CD14-positive monocyte (primary cell): ENCODE data around the gene SH3BP4. TPM values are rescaled to one million over a fixed set of nuclear protein-coding genes. Genes with fewer than 3 reads are reported as not detected.

ENCODE experiments used
- DNase-seq, 3 donors: peaks; one replicate each; pipeline ENCODE4 v3.0.0-alpha.2; 2011 to 2022
- H2AFZ ChIP-seq: 2 replicates; pipeline ENCODE4 v1.6.0; 2012; ENCODE audit warnings: mild to moderate bottlenecking, low read depth, low read length, inconsistent platforms; ENCODE audit not compliant: insufficient read depth, poor library complexity, severe bottlenecking
- H3K27ac ChIP-seq, 2 donors: 1 replicate in 1 of 2; 2 replicates in 1 of 2; pipeline ENCODE4 v1.5.1; 2012 to 2013; ENCODE audit warnings: low read length in 2 of 2, control low read depth in 1 of 2, inconsistent platforms in 1 of 2, low read depth in 1 of 2, mild to moderate bottlenecking in 1 of 2
- H3K27me3 ChIP-seq, 2 donors: one replicate each; pipeline versions ENCODE4 v1.6.0 to v1.6.1; 2011 to 2013; ENCODE audit warnings: low read length in 2 of 2; ENCODE audit not compliant: control insufficient read depth in 2 of 2, insufficient read depth in 2 of 2
- H3K36me3 ChIP-seq, 2 donors: replicated peaks in 1 of 2; 1 replicate in 1 of 2; 2 replicates in 1 of 2; pipeline versions ENCODE4 v1.5.1 to v1.6.1; 2012 to 2013; ENCODE audit warnings: low read length in 2 of 2, control low read depth in 1 of 2, inconsistent platforms in 1 of 2, mild to moderate bottlenecking in 1 of 2; ENCODE audit not compliant: insufficient read depth in 2 of 2, control insufficient read depth in 1 of 2
- H3K4me1 ChIP-seq, 2 donors: 1 replicate in 1 of 2; 2 replicates in 1 of 2; pipeline versions ENCODE4 v1.5.1 to v1.6.1; 2012 to 2013; ENCODE audit warnings: low read length in 2 of 2, control low read depth in 1 of 2, inconsistent platforms in 1 of 2, mild to moderate bottlenecking in 1 of 2, moderate library complexity in 1 of 2; ENCODE audit not compliant: insufficient read depth in 2 of 2, control insufficient read depth in 1 of 2
- H3K4me2 ChIP-seq: replicated peaks from 2 replicates; pipeline ENCODE3; 2012; ENCODE audit warnings: low read length, moderate library complexity, mild to moderate bottlenecking; ENCODE audit not compliant: poor library complexity, severe bottlenecking; ENCODE audit errors: extremely low read depth
- H3K4me3 ChIP-seq, 3 experiments: fragments of 200-600 bp in 1 of 3; sonication (generic) in 1 of 3; replicated peaks in 1 of 3; 1 replicate in 2 of 3; 2 replicates in 1 of 3; pipeline ENCODE4 v1.5.1; 2011 to 2013; ENCODE audit warnings: low read length in 3 of 3, mild to moderate bottlenecking in 3 of 3, control low read depth in 2 of 3, low read depth in 2 of 3, inconsistent platforms in 1 of 3, moderate library complexity in 1 of 3
- H3K79me2 ChIP-seq: 2 replicates; pipeline ENCODE4 v1.6.0; 2012; ENCODE audit warnings: mild to moderate bottlenecking, control low read depth, inconsistent platforms, low read length, moderate library complexity; ENCODE audit not compliant: insufficient read depth
- H3K9ac ChIP-seq: 2 replicates; pipeline ENCODE4 v1.6.0; 2017; ENCODE audit warnings: low read length, mild to moderate bottlenecking; ENCODE audit not compliant: insufficient read depth, poor library complexity, severe bottlenecking
- H3K9me3 ChIP-seq, 2 donors: replicated peaks in 1 of 2; 1 replicate in 1 of 2; 2 replicates in 1 of 2; pipeline versions ENCODE4 v1.5.1 to v1.6.1; 2012 to 2013; ENCODE audit warnings: low read length in 2 of 2, control low read depth in 1 of 2; ENCODE audit not compliant: control insufficient read depth in 1 of 2, insufficient read depth in 1 of 2
- H4K20me1 ChIP-seq: 2 replicates; pipeline ENCODE4 v1.6.0; 2012; ENCODE audit warnings: mild to moderate bottlenecking, low read length, control low read depth, moderate library complexity; ENCODE audit not compliant: insufficient read depth
- H3K27ac Mint-ChIP-seq, 7 donors: one replicate each; pipeline ENCODE4 v1.8.0; 2020; ENCODE audit warnings: mild to moderate bottlenecking in 7 of 7, mixed read lengths in 7 of 7, moderate library complexity in 6 of 7, inconsistent platforms in 2 of 7
- H3K27me3 Mint-ChIP-seq, 3 donors: one replicate each; pipeline ENCODE4 v1.8.0; 2021 to 2022; ENCODE audit warnings: low read depth in 3 of 3, mild to moderate bottlenecking in 3 of 3, mixed read lengths in 3 of 3, moderate library complexity in 3 of 3, inconsistent platforms in 1 of 3
- H3K36me3 Mint-ChIP-seq, 2 donors: one replicate each; pipeline ENCODE4 v1.8.0; 2020; ENCODE audit warnings: mixed read lengths in 2 of 2, inconsistent platforms in 1 of 2, mild to moderate bottlenecking in 1 of 2
- H3K4me1 Mint-ChIP-seq: one replicate; pipeline ENCODE4 v1.8.0; 2020; ENCODE audit warnings: mild to moderate bottlenecking, mixed read lengths
- H3K4me3 Mint-ChIP-seq, 2 donors: one replicate each; pipeline ENCODE4 v1.8.0; 2020; ENCODE audit warnings: mild to moderate bottlenecking in 2 of 2, mixed read lengths in 2 of 2, moderate library complexity in 1 of 2
- H3K9me3 Mint-ChIP-seq, 7 donors: one replicate each; pipeline ENCODE4 v1.8.0; 2020 to 2022; ENCODE audit warnings: mixed read lengths in 7 of 7, mild to moderate bottlenecking in 6 of 7, moderate library complexity in 6 of 7, inconsistent platforms in 2 of 7
- CTCF ChIP-seq: fragments of 200-600 bp; IDR thresholded peaks from one replicate; pipeline ENCODE4 v1.8.0; 2022; ENCODE audit warnings: antibody characterized with exemption, mild to moderate bottlenecking
- WGBS: methylation state at CpG from one replicate; pipeline ENCODE4 v1.1.5; 2013; ENCODE audit warnings: missing lambda C conversion rate; ENCODE audit not compliant: insufficient coverage; 5-methylcytosine and 5-hydroxymethylcytosine counted together
- intact Hi-C, 2 donors: fragments of 100-400 bp; cut with micrococcal nuclease; formaldehyde crosslinking; loops; one replicate each; pipeline versions ENCODE4 v1.15.0 to v1.15.1; 2023
- polyA plus RNA-seq, 3 donors: library from polyadenylated mRNA; depleted of rRNA in 1 of 3; unstranded in 2 of 3; stranded (reverse) in 1 of 3; fragments of 300-500 nt in 2 of 3; fragments of >200 nt in 1 of 3; fragmentation: Illumina TruSeq in 2 of 3; gene quantifications; 1 replicate in 2 of 3; 2 replicates in 1 of 3; pipeline ENCODE4 v1.2.3, GENCODE V29; 2012 to 2021

SH3BP4 gene
- polyA plus RNA-seq, 3 donors, result 0.66 to 1.6 (median 1.3) TPM

GRCh38 chr2:235001237-235002133 is 49.7 kb downstream of the SH3BP4 start:
- Histone ChIP-seq H3K36me3 (no peaks in the 10 kb centered on the region), H3K9me3 (no peaks in the 10 kb centered on the region), H3K27ac (no peak overlapping the region), H3K27me3 (no peaks in the 10 kb centered on the region), H3K4me1 (peaks cover 9 to 23% of the 10 kb centered on the region in 2 donors), H4K20me1 (no peaks in the 10 kb centered on the region), H3K4me2 (no peak overlapping the region), H3K9ac (no peak overlapping the region), H3K4me3 (no peak overlapping the region), H3K79me2 (no peaks in the 10 kb centered on the region), H2AFZ (no peak overlapping the region)
- Mint-ChIP-seq H3K27me3 (peaks cover 3 to 7% (median 6%) of the 10 kb centered on the region in 3 donors), H3K4me3 (no peak overlapping the region), H3K36me3 (no peaks in the 10 kb centered on the region), H3K9me3 (peaks cover 0 to 4% (median 0%) of the 10 kb centered on the region in 7 donors), H3K27ac (peak overlapping the region in 1 of 7 donors; percentile 30), H3K4me1 (peaks cover 22% of the 10 kb centered on the region)
- 90% methylated on average over 22 of the region's 25 CpGs for WGBS
- intact Hi-C loops, result no loop called here
- TF ChIP-seq CTCF, result no peak
- no peak for DNase-seq

GRCh38 chr2:235002198-235003095 is 50.6 kb downstream of the SH3BP4 start:
- Histone ChIP-seq H3K9ac (no peak overlapping the region), H3K9me3 (no peaks in the 10 kb centered on the region), H2AFZ (no peak overlapping the region), H3K79me2 (no peaks in the 10 kb centered on the region), H3K4me2 (no peak overlapping the region), H4K20me1 (no peaks in the 10 kb centered on the region), H3K27me3 (no peaks in the 10 kb centered on the region), H3K36me3 (no peaks in the 10 kb centered on the region), H3K27ac (no peak overlapping the region), H3K4me1 (peaks cover 9 to 23% of the 10 kb centered on the region in 2 donors), H3K4me3 (no peak overlapping the region)
- intact Hi-C loops, result no loop called here
- WGBS, result 64% methylated on average over 15 of the region's 16 CpGs
- Mint-ChIP-seq H3K4me3 (no peak overlapping the region), H3K4me1 (peaks cover 22% of the 10 kb centered on the region), H3K27ac (peak overlapping the region in 2 of 7 donors; percentile 30 to 41), H3K9me3 (peaks cover 0 to 4% (median 0%) of the 10 kb centered on the region in 7 donors), H3K36me3 (no peaks in the 10 kb centered on the region), H3K27me3 (peaks cover 3 to 6% (median 5%) of the 10 kb centered on the region in 3 donors)
- TF ChIP-seq CTCF, result no peak
- peak in 1 of 3 donors; percentile 5 for DNase-seq
